Measurements from ENCODE around the gene GSK3B. TPM values are rescaled to one million over a fixed set of nuclear protein-coding genes. Genes with fewer than 3 reads are reported as not detected.

GSK3B gene
- total RNA-seq, 2 donors from 2014 or later = 57.3 to 59.8 TPM

DNA sequence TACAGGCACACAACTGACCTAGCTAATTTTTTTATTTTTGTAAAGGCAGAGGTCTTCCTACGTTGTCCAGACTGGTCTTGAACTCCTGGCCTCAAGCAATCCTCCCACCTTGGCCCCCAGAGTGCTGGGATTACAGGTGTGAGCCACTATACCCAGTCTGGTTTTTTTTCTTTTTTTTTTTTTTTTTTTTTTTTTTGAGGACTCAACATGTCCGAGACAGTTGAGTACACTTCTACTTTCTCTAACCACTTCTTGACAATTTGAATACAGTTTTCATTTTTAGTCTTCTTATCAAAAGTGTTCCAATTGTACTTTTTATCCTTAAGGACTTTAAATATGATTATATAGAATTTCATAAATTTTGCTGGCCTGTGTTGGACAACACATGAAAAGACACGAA is 7.4 kb upstream of the GSK3B start:
- H3K36me3 Mint-ChIP-seq (ENCODE audit: low read depth) = peaks cover 30% of the 10 kb centered on the region
- H3K4me1 Mint-ChIP-seq = peaks cover 9% of the 10 kb centered on the region
- H3K9me3 Mint-ChIP-seq = no peaks in the 10 kb centered on the region
- Histone ChIP-seq H3K4me1 (ENCODE audit: control insufficient read depth, insufficient read depth, low read length) (no peaks in the 10 kb centered on the region), H3K27me3 (ENCODE audit: control insufficient read depth, insufficient read depth, low read length, poor library complexity, severe bottlenecking) (no peaks in the 10 kb centered on the region), H3K36me3 (ENCODE audit: control insufficient read depth, insufficient read depth, low read length) (peaks cover 10% of the 10 kb centered on the region), H3K27ac (ENCODE audit: low read depth, low read length) (no peak overlapping the region), H3K9ac (ENCODE audit: extremely low read depth, low read length, poor library complexity, severe bottlenecking) (no peak overlapping the region), H3K4me3 (ENCODE audit: low read length) (no peak overlapping the region), H3K9me3 (ENCODE audit: control insufficient read depth, low read length) (no peaks in the 10 kb centered on the region)
- no peaks in the 10 kb centered on the region for H3K27me3 Mint-ChIP-seq (ENCODE audit: insufficient read depth)
- no peak overlapping the region for H3K27ac Mint-ChIP-seq
- H3K4me3 Mint-ChIP-seq = no peak overlapping the region
- 80 to 94% methylated on average over 1 to 2 of the region's 3 CpGs for WGBS, 2 experiments (ENCODE audit: insufficient coverage in 1 of 2, insufficient read length in 1 of 2)
- TF ChIP-seq, protein P1, sequence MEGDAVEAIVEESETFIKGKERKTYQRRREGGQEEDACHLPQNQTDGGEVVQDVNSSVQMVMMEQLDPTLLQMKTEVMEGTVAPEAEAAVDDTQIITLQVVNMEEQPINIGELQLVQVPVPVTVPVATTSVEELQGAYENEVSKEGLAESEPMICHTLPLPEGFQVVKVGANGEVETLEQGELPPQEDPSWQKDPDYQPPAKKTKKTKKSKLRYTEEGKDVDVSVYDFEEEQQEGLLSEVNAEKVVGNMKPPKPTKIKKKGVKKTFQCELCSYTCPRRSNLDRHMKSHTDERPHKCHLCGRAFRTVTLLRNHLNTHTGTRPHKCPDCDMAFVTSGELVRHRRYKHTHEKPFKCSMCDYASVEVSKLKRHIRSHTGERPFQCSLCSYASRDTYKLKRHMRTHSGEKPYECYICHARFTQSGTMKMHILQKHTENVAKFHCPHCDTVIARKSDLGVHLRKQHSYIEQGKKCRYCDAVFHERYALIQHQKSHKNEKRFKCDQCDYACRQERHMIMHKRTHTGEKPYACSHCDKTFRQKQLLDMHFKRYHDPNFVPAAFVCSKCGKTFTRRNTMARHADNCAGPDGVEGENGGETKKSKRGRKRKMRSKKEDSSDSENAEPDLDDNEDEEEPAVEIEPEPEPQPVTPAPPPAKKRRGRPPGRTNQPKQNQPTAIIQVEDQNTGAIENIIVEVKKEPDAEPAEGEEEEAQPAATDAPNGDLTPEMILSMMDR (conservative IDR thresholded peaks at IDR 0.05) = no peak
- DNase-seq = no peak

DNA sequence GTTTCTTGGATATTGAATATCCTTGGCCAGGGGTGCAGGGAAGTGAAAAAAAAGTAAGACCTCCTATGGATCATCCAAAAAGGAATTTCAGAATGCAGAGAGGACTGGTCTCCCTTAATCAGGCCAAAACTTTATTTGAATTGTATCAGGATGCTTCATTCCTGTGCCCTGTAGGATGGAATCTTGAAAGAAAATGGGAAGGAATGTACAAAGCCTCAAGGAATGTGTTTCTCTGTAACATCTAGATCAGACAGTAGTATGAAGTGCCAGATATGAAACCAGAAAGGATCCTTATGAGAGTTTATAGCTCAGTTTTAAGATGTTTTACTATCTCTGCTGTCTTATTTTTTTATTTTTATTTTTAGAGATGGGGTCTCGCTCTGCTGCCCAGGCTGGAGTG is 6.5 kb upstream of the GSK3B start:
- Histone ChIP-seq H3K9me3 (ENCODE audit: control insufficient read depth, low read length) (no peaks in the 10 kb centered on the region), H3K36me3 (ENCODE audit: control insufficient read depth, insufficient read depth, low read length) (peaks cover 10% of the 10 kb centered on the region), H3K4me1 (ENCODE audit: control insufficient read depth, insufficient read depth, low read length) (no peaks in the 10 kb centered on the region), H3K27me3 (ENCODE audit: control insufficient read depth, insufficient read depth, low read length, poor library complexity, severe bottlenecking) (no peaks in the 10 kb centered on the region), H3K4me3 (ENCODE audit: low read length) (no peak overlapping the region), H3K27ac (ENCODE audit: low read depth, low read length) (no peak overlapping the region), H3K9ac (ENCODE audit: extremely low read depth, low read length, poor library complexity, severe bottlenecking) (no peak overlapping the region)
- no peak for DNase-seq
- peaks cover 9% of the 10 kb centered on the region for H3K4me1 Mint-ChIP-seq
- no peak overlapping the region for H3K27ac Mint-ChIP-seq
- TF ChIP-seq, protein P1 (conservative IDR thresholded peaks at IDR 0.05) = no peak
- H3K36me3 Mint-ChIP-seq (ENCODE audit: low read depth) = peaks cover 30% of the 10 kb centered on the region
- no peaks in the 10 kb centered on the region for H3K9me3 Mint-ChIP-seq
- no peak overlapping the region for H3K4me3 Mint-ChIP-seq
- no peaks in the 10 kb centered on the region for H3K27me3 Mint-ChIP-seq (ENCODE audit: insufficient read depth)
- 100% methylated on average over 1 of the region's 1 CpG for WGBS, 2 experiments (ENCODE audit: insufficient coverage in 1 of 2, insufficient read length in 1 of 2)

DNA sequence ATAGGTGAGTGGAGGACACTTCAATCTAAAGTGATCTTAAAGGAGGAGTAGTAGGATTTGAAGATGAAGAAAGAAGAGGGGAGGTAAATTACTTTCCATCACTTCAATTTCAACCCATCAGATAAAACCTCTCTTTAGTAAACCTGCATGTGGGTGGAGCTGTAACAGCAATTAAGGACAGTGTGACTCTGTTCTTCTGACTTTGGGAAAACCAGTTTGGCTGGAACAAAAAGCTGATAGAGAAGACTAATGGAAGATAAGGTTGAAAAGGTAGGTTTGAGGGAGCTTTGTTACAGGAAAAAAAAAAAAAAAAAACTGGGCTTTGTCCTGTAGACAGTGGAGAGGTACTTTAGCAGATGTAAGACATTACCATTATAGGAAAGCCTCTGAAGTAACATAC is 4.5 kb upstream of the GSK3B start:
- peaks cover 9% of the 10 kb centered on the region for H3K4me1 Mint-ChIP-seq
- Histone ChIP-seq H3K4me3 (ENCODE audit: low read length) (no peak overlapping the region), H3K9me3 (ENCODE audit: control insufficient read depth, low read length) (no peaks in the 10 kb centered on the region), H3K4me1 (ENCODE audit: control insufficient read depth, insufficient read depth, low read length) (no peaks in the 10 kb centered on the region), H3K36me3 (ENCODE audit: control insufficient read depth, insufficient read depth, low read length) (peaks cover 10% of the 10 kb centered on the region), H3K27me3 (ENCODE audit: control insufficient read depth, insufficient read depth, low read length, poor library complexity, severe bottlenecking) (no peaks in the 10 kb centered on the region), H3K27ac (ENCODE audit: low read depth, low read length) (no peak overlapping the region), H3K9ac (ENCODE audit: extremely low read depth, low read length, poor library complexity, severe bottlenecking) (no peak overlapping the region)
- H3K9me3 Mint-ChIP-seq = no peaks in the 10 kb centered on the region
- H3K27ac Mint-ChIP-seq = no peak overlapping the region
- H3K27me3 Mint-ChIP-seq (ENCODE audit: insufficient read depth) = no peaks in the 10 kb centered on the region
- H3K36me3 Mint-ChIP-seq (ENCODE audit: low read depth) = peaks cover 29% of the 10 kb centered on the region
- TF ChIP-seq, protein P1 (conservative IDR thresholded peaks at IDR 0.05) = no peak
- no peak overlapping the region for H3K4me3 Mint-ChIP-seq
- no peak for DNase-seq
